Progenitor cell of endocrine pancreas (in vitro differentiated cells): ENCODE measurements around the gene CHST15. TPM values are rescaled to one million over a fixed set of nuclear protein-coding genes. Genes with fewer than 3 reads are reported as not detected.

Experiments
- DNase-seq: peaks from one replicate; pipeline ENCODE4 v3.0.0; 2021; ENCODE audit warnings: low spot score; ENCODE audit not compliant: unreplicated experiment
- H3K27ac Mint-ChIP-seq: 2 replicates; pipeline ENCODE4 v1.8.0; 2021; ENCODE audit warnings: mild to moderate bottlenecking, moderate library complexity, mixed read lengths
- H3K27me3 Mint-ChIP-seq: 2 replicates; pipeline ENCODE4 v1.8.0; 2021; ENCODE audit warnings: mixed read lengths
- H3K36me3 Mint-ChIP-seq: 2 replicates; pipeline ENCODE4 v1.8.0; 2022; ENCODE audit warnings: mixed read lengths; ENCODE audit not compliant: insufficient read depth
- H3K4me1 Mint-ChIP-seq: 2 replicates; pipeline ENCODE4 v1.8.0; 2021; ENCODE audit warnings: low read depth, mixed read lengths
- H3K4me3 Mint-ChIP-seq: 2 replicates; pipeline ENCODE4 v1.8.0; 2021; ENCODE audit warnings: low read depth, mild to moderate bottlenecking, moderate library complexity, mixed read lengths
- H3K9me3 Mint-ChIP-seq: 2 replicates; pipeline ENCODE4 v1.8.0; 2021; ENCODE audit warnings: low read depth, mixed read lengths
- total RNA-seq: library from RNA; stranded (reverse); gene quantifications from 2 replicates; pipeline ENCODE4 v1.2.1, GENCODE V29; 2021
- TF ChIP-seq, protein P1 (sequence below): fragments of 200-600 bp; sonication (generic); IDR thresholded peaks from one replicate; pipeline ENCODE4 v1.5.0; 2021; ENCODE audit warnings: antibody characterized with exemption, mild to moderate bottlenecking; ENCODE audit not compliant: unreplicated experiment

CHST15 gene
- total RNA-seq, 1 donor from 2014 or later, result 7.9 TPM

DNA sequence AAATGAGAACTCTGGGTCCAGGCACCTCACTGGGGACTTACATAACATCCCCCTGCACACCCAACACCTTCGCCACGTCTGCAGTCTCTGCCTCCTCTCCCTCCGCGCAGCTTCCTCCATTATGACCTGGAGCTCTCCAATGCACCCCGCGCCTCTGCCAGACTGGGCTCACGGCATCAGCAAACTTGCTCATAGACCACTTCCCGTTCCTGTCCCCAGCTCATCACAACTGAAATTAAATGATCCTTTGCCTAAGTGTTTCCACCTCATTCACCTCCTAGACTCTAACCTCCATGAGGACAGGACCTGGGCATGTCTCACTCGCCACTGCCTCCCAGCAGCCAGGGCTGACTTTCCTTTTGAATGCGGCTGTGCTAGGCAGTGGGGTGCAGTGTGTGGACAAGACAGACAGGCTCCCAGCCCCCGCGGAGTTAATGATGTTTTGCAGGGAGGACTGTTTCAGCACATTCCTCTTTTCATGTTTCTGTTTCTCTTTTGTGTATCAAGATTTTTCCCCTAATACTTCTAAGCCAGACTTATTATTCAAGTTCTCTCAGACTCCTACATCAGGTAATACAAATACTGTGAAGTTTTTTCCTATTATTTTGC, 18.8 kb downstream of the CHST15 start:
- Mint-ChIP-seq H3K36me3 (no peaks in the 10 kb centered on the region), H3K27ac (peak overlapping the region; percentile 64), H3K4me1 (peaks cover 3% of the 10 kb centered on the region), H3K4me3 (no peak overlapping the region), H3K27me3 (peaks cover 7% of the 10 kb centered on the region), H3K9me3 (no peaks in the 10 kb centered on the region)
- DNase-seq, result no peak
- TF ChIP-seq, protein P1, sequence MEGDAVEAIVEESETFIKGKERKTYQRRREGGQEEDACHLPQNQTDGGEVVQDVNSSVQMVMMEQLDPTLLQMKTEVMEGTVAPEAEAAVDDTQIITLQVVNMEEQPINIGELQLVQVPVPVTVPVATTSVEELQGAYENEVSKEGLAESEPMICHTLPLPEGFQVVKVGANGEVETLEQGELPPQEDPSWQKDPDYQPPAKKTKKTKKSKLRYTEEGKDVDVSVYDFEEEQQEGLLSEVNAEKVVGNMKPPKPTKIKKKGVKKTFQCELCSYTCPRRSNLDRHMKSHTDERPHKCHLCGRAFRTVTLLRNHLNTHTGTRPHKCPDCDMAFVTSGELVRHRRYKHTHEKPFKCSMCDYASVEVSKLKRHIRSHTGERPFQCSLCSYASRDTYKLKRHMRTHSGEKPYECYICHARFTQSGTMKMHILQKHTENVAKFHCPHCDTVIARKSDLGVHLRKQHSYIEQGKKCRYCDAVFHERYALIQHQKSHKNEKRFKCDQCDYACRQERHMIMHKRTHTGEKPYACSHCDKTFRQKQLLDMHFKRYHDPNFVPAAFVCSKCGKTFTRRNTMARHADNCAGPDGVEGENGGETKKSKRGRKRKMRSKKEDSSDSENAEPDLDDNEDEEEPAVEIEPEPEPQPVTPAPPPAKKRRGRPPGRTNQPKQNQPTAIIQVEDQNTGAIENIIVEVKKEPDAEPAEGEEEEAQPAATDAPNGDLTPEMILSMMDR, result no peak

DNA sequence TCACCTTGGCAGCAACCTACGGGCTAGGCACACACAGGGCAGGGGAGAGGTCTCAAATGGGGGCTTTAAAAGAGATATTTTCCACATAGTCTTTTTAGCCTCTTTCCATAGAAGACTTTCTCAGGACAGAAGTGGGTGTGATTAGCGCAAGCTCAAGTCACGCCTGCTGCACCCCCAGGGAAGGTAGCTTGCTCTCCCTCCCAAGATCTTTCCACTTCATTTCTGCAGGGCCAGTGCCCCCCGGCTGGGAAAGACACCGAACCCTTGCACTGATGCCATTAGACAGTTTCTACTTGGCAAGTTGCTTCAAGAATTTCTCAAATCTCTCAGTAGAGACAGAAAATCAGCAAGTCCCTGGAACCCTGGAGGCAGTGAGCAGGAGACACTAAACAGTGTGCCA, 19.4 kb downstream of the CHST15 start:
- Mint-ChIP-seq H3K4me3 (no peak overlapping the region), H3K27ac (no peak overlapping the region), H3K36me3 (no peaks in the 10 kb centered on the region), H3K9me3 (no peaks in the 10 kb centered on the region), H3K4me1 (peaks cover 3% of the 10 kb centered on the region), H3K27me3 (peaks cover 11% of the 10 kb centered on the region)
- DNase-seq, result no peak
- TF ChIP-seq, protein P1, result no peak

DNA sequence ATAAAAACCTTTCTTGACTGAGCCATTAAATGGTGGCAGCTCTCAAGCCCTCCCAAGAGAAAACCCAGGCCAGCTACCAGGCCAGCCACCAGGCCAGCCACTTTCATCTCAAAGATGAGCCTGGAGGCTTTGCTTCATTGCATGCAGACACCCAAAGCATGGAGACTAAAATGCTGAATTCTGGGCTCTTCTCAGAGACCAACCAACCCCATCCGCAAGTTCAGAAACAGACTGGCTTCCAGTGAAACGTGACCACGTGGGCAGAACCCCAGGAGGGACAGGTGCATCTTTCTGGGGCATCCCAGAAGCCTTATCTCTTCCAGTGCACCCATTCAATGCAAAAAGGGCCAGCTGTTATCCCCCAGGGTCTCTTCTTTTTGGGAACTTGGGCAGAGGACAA, 20.9 kb downstream of the CHST15 start:
- H3K4me1 Mint-ChIP-seq, result peaks cover 2% of the 10 kb centered on the region
- H3K27me3 Mint-ChIP-seq, result peaks cover 9% of the 10 kb centered on the region
- no peak overlapping the region for H3K4me3 Mint-ChIP-seq
- no peaks in the 10 kb centered on the region for H3K36me3 Mint-ChIP-seq
- H3K9me3 Mint-ChIP-seq, result no peaks in the 10 kb centered on the region
- DNase-seq, result no peak
- TF ChIP-seq, protein P1, result no peak
- H3K27ac Mint-ChIP-seq, result no peak overlapping the region

DNA sequence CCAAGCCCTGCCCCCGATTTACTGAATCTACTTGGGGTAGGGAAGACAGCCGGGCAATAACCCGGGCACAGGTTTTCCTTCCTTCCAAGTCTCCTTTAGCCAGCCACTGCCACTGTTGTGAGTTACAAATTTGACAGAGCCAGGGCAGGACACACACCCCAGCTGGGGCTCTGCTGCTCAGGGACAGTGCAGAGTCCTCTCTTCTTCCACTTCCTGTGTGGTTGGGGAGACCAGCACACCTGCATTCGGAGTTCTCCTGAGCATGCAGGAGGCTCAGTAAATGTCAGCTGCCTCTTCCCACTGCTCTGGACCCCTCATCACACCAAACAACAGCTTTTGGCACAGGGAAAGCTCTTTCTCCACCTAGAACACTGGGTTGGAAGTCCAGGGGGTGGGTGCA, 21.3 kb downstream of the CHST15 start:
- Mint-ChIP-seq H3K27me3 (peaks cover 10% of the 10 kb centered on the region), H3K4me3 (no peak overlapping the region), H3K36me3 (no peaks in the 10 kb centered on the region), H3K4me1 (no peaks in the 10 kb centered on the region), H3K9me3 (no peaks in the 10 kb centered on the region), H3K27ac (no peak overlapping the region)
- TF ChIP-seq, protein P1, result no peak
- no peak for DNase-seq

DNA sequence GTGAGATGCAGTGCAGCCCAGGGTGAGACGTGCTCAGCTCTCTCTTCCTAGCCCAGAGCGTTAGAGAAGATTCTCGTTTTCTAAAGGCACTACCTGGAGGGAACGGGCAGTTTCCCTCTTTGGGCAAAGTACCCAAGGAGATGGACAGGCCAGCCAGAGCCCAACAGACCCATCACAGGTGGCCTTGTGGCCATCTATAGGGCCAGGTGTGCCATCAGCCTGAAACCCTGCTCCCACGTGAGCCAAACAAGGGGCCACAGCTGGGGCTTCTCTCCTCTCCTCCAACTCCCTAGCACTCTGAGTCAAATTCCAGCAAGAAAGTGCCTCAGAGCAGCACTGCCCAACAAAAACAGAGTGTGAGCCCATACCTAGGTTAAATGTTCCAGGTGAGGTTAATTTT, 22.3 kb downstream of the CHST15 start:
- Mint-ChIP-seq H3K9me3 (no peaks in the 10 kb centered on the region), H3K4me1 (no peaks in the 10 kb centered on the region), H3K36me3 (no peaks in the 10 kb centered on the region), H3K27me3 (peaks cover 17% of the 10 kb centered on the region), H3K27ac (no peak overlapping the region), H3K4me3 (no peak overlapping the region)
- TF ChIP-seq, protein P1, result no peak
- no peak for DNase-seq
